Activated CD4-positive, alpha-beta T cell treated with anti-CD3 and anti-CD28 coated beads for 24 hours (primary cell): ENCODE results near the gene AOPEP.

Experiments
- DNase-seq, 2 donors: peaks; one replicate each; pipeline ENCODE4 v3.0.0-alpha.2; 2020; ENCODE audit warnings: low read depth in 2 of 2

The AOPEP gene

GRCh38 chr9:94726495-94727191, at the start of gene AOPEP:
AOPEP (plus strand) TSS chr9:94726699; CDS start chr9:94759784, 33,085 bp downstream.
- peak; percentile 99 for DNase-seq

DNA sequence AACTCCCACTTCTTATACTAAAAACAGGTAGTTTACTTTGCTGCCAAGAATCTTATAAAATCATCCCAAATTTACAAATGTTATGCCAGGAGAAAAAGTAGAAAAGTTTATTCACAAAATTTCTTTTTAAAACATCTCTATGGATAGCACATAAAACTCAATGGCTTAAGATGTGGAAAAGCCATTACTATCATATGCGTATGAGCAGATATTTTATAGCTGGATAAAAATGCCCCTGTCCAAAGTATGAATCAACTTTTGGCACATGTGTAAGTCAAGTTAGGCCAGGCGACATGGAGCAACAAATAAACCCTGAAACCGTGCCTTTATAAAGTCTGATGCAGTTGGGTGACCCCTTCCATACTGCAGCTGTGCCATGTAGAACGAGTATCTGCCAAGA, 48.6 kb upstream of the AOPEP start:
- no peak for DNase-seq

- no peak for DNase-seq
These were observed 46.9 kb upstream of the AOPEP start for GRCh38 chr9:94679587-94679986.

- no peak for DNase-seq
These were observed 46.5 kb upstream of the AOPEP start for GRCh38 chr9:94680020-94680419.

- no peak for DNase-seq
These were observed 45.9 kb upstream of the AOPEP start for GRCh38 chr9:94680621-94681020.

DNA sequence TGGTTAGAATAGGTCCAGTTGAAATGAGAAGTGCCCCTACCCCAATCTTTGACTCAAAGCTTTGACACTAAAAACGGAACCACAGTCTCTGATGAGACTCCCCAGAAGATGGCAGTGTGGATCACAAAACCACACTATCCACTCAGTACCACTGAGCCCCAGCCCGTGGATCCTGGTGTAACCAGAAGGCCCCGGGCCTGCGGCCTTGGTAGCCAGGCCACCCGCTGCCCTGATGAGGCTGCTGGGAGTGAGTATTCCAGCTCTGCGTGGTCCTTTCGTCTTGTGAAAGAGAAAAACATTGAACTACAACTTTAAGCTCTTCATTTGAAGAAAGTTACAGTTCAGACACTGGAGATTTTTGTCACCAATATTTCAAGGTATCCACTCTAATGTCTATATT, 45.0 kb upstream of the AOPEP start:
- DNase-seq: peak; percentile 22 to 36

DNA sequence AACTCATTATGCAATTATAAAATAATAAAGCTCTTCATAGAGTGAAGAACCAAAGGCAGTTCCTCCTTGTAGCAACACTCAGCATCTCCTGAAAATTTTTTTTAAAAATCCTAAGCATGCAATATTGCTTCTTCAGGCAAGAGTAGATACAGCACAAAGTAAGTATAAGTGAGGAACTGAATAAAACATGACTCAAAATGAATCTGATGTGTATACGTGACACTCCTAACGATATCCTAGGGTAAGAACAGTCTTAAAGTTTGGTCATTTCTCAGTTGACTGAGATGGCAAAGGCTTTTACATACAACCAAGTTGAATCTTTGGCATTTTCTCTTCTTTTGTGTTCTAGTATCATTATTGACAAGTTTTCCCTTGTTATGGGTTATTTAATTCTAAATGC, 41.1 kb upstream of the AOPEP start:
- DNase-seq: no peak

DNA sequence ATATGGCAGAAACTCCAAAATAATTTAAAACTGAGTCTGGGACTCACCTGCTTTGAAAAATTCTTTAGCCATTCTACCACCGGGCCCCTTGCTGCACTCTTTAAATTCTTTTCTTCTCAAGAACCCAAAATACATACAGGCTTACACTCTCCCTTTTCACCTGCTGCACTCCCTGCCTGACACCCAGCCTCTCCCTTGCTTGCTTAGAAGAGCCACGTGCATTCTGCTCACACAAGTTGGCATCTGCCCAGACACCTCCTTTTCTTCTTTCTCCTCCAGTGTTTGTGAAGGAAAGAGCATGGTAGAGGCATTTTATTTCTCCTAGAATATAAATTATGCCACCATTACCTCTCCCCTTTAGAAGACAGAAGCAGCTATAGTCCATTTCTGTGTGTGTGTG, 39.0 kb upstream of the AOPEP start:
- no peak for DNase-seq

- no peak for DNase-seq
These were observed 36.2 kb upstream of the AOPEP start for GRCh38 chr9:94690344-94690743.

GRCh38 chr9:94692601-94693000, 33.9 kb upstream of the AOPEP start:
- DNase-seq: no peak

DNA sequence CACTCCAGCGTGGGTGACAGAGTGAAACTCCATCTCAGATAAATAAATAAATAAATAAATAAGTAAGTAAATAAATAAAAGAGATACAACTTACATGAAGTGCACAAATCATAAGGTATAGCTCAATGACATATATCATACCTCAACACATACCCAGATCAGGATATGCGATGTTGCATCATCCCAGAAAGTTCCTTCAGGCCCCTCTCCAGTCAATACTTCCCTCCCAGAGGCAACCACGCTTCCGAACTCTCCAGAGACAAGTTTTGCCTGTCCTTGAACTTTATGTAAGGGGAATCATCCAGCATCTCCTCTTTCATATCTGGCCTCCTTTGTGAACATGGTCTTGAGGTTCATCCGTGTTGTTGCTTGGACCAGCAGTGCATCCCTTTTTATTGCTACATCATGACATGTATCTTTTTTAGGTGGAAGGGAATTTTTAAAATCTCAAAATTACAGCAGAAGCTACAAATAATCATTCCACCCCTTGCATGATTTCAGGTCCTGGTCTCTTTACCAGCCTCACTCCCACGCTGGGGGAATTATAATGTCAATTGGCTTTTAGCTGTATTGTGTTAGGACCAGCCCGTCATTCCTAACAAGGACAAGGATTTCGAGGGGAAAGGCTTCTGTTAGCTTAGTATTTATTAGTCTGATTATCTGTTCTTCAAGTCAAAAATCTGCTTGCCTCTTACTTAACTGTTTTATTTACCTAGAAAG, 32.9 kb upstream of the AOPEP start:
- no peak for DNase-seq

GRCh38 chr9:94696545-94696944, 30.0 kb upstream of the AOPEP start:
- no peak for DNase-seq

DNA sequence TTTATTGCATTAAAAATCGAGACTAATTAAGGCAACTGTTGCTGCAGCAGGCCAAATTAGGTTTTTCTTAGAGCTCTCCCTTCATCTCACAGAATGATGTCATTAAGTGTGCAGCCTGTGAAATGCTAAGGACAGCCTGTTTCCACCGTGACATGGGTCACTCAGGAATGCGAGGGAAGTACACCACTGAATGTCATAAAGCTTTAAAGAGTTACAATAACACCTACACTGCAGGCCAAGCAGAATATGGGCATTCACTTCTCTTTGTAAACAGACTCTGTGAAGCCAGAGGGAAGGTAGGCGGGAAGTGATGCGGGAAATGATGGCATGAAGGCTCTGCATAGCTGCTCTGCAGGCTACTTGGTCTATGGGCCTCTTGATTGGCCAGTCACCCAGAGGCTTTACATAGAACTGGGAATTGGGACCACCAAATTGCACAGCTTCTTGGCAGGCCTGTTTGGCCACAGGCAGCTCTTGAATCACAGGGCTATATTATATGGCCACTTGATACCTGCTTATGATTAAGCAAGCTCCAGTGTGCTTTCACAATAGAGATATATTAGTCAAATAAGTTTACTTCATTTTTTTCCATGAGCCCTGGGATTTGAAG, 28.4 kb upstream of the AOPEP start:
- DNase-seq: no peak

DNA sequence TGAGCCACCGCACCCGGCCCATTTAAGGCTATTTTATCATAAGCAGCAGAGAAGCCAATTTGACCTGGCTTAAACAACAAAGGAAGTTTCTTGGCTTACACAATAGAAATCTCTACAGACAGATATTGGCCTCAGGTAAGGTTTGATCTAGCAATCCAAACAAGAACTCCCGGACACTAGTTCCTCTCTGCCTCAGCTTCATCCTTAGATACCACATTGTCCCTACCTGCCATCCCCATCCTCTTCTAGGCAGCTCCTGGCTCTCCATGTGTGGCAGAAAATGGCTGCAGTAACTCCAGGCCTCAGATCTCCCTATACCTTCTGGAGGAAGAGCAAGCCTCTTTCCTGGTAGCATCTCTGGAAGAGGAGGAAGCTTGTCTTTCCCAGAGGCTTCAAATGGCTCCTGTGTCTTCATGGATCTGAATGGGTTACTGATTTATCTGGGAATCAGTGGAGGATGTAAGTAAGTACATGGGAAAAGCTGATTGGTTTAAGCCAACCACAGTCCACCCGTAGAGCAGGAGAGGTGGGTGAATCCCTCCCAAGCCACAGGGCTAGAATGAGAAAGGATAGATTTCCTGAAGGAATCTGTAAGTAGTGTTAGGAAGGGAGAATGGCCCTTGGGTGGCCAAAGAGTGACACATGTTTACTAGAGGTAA, 26.7 kb upstream of the AOPEP start:
- DNase-seq: no peak

- no peak for DNase-seq
These were observed 26.1 kb upstream of the AOPEP start for GRCh38 chr9:94700445-94700844.

- no peak for DNase-seq
These were observed 22.9 kb upstream of the AOPEP start for GRCh38 chr9:94703488-94704140.

- DNase-seq: no peak
These were observed 21.3 kb upstream of the AOPEP start for GRCh38 chr9:94705162-94705702.

- no peak for DNase-seq
These were observed 19.6 kb upstream of the AOPEP start for GRCh38 chr9:94706922-94707321.

DNA sequence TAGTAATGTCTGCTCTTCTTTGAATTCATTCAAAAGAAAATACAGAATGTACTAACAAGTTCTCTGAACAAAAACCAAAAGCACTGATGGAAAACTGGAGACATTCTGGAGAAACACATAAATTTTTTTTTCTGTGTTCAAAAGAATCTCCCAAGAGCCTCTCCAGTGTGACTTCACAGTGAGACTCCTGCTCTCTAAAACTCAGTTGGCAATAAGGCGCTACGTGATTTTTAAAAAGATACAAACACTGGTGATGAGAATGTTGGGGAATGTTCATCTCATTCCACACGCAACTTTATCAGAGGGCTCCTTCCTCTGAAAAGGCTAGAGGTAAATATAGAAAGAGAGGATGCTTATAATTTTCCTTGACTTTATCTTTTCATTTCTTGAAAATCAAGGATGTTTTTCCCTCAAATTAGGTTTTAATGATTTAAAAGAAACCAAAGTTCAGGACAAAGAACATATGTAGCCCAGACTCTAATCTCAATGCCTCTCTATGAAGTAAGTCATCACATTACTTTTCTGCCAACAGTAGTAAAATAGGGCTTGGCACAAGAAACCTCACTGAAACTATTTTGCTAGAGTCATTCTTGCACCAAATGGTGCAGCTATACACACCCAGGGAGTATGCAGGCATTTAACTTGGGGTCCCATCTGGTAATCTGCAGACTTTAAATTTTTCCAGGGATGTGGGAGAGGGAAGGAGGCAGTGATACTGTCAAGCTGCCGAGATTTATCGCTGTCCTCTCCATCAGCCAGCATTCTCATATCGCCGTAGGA, 12.9 kb upstream of the AOPEP start:
- DNase-seq: no peak

DNA sequence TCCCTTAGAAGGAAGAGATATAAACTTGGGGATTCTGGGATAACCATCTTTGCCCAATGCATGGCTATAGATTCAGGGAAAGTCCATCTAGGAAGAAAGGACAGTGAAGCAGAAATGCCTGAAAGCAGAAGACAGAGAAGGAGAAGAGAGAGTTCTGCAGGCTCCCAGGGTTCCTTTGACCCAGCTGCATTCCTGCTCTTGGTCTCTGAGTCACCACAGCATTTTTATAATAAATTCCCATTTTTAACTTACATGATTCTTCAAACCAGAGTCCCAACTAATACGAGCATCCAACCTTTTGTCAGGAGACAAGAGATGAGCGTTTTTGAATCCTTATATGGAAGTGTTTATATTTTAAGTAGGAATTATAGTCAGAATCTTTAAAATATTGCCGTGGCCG, 12.0 kb upstream of the AOPEP start:
- no peak for DNase-seq

DNA sequence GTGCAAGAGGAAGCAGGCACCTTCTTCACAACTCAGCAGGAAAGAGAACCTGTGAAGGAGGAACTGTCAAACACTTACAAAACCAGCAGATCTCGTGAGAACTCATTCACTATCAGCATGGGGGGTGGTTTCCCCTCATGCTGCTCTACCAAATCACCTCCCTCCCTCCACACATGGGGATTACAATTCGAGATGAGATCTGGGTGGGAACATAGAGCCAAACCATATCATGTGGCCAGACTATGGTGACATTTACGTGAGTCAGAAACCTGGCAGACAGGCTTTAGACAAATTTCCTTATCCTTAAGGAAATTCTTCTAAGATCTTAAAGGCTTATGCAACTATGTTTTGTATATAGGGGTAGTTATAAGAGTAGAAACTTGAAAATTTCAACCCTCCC, 8.7 kb upstream of the AOPEP start:
- no peak for DNase-seq
